NCI-H2227 treated with DMSO at 0.1 percent for 48 hours (cell line): ENCODE measurements around the gene FSTL4.
A peak's percentile ranks its signal among the peaks of the same experiment; 100 is the strongest.

Experiments used
- DNase-seq: peaks from one replicate; lab custom pipeline; 2025; lab: John Stamatoyannopoulos, UW

The FSTL4 gene

GRCh38 chr5:133612249-133612860 is at the start of gene FSTL4:
FSTL4 (minus strand) TSS chr5:133612541.
- peak; percentile 28 for DNase-seq

GRCh38 chr5:133661389-133661788 is 49.0 kb upstream of the FSTL4 start:
- no peak for DNase-seq

GRCh38 chr5:133658327-133658726 is 46.0 kb upstream of the FSTL4 start:
- DNase-seq: no peak

GRCh38 chr5:133657036-133657435 is 44.7 kb upstream of the FSTL4 start:
- no peak for DNase-seq

GRCh38 chr5:133655966-133656365 is 43.6 kb upstream of the FSTL4 start:
- no peak for DNase-seq

GRCh38 chr5:133653760-133654049 is 41.4 kb upstream of the FSTL4 start:
- DNase-seq: no peak

- no peak for DNase-seq
These were observed 40.8 kb upstream of the FSTL4 start for GRCh38 chr5:133652951-133653759.

GRCh38 chr5:133644000-133644865 is 31.9 kb upstream of the FSTL4 start:
- DNase-seq: no peak

GRCh38 chr5:133643365-133643764 is 31.0 kb upstream of the FSTL4 start:
- DNase-seq: no peak

- no peak for DNase-seq
These were observed 29.9 kb upstream of the FSTL4 start for GRCh38 chr5:133642153-133642722.

- DNase-seq: no peak
These were observed 29.3 kb upstream of the FSTL4 start for GRCh38 chr5:133641683-133642082.

GRCh38 chr5:133639850-133640528 is 27.6 kb upstream of the FSTL4 start:
- DNase-seq: no peak

GRCh38 chr5:133638436-133638835 is 26.1 kb upstream of the FSTL4 start:
- DNase-seq: no peak

- DNase-seq: no peak
These were observed 24.9 kb upstream of the FSTL4 start for GRCh38 chr5:133637206-133637605.

GRCh38 chr5:133635051-133635450 is 22.7 kb upstream of the FSTL4 start:
- no peak for DNase-seq

GRCh38 chr5:133627180-133627579 is 14.8 kb upstream of the FSTL4 start:
- DNase-seq: no peak

- DNase-seq: no peak
These were observed 12.0 kb upstream of the FSTL4 start for GRCh38 chr5:133624316-133624715.

- DNase-seq: no peak
These were observed 5.8 kb upstream of the FSTL4 start for GRCh38 chr5:133618141-133618540.

- no peak for DNase-seq
These were observed 1.4 kb upstream of the FSTL4 start for GRCh38 chr5:133613743-133614142.

- DNase-seq: no peak
These were observed 843 bp upstream of the FSTL4 start for GRCh38 chr5:133613184-133613583.

GRCh38 chr5:133611357-133612248 is 738 bp downstream of the FSTL4 start:
- DNase-seq: no peak
